OCI-LY7 (cell line): ENCODE data around the gene SINHCAF. TPM values are rescaled to one million over a fixed set of nuclear protein-coding genes. Genes with fewer than 3 reads are reported as not detected.
A peak's percentile ranks its signal among the peaks of the same experiment; 100 is the strongest.

Experiments used
- BruUV-seq: library from RNA; stranded (reverse); fragments of 400-500 nt; replicated peaks from 2 replicates; lab custom pipeline; 2021; lab: Mats Ljungman, UMichigan
- CTCF ChIA-PET: fragments of 300-600 bp; sonication (Branson Sonifier 250); formaldehyde crosslinking; loops from one replicate; lab custom pipeline; 2022; ENCODE audit warnings: antibody characterized with exemption; ENCODE audit not compliant: unreplicated experiment; lab: Charles Lee
- POLR2A ChIA-PET: fragments of 300-600 bp; sonication (Branson Sonifier 250); formaldehyde crosslinking; loops from one replicate; lab custom pipeline; 2022; ENCODE audit warnings: antibody characterized with exemption; lab: Charles Lee
- DNase-seq: peaks from one replicate; pipeline ENCODE4 v3.0.0-alpha.2; 2015; ENCODE audit warnings: low spot score
- H2AFZ ChIP-seq: fragments of 200-600 bp; sonication (generic), shearing (Covaris generic); 2 replicates; pipeline ENCODE4 v1.6.1; 2014; ENCODE audit warnings: mild to moderate bottlenecking, antibody characterized with exemption, low read length, moderate library complexity
- H3K27ac ChIP-seq: fragments of 200-600 bp; sonication (generic); 2 replicates; pipeline ENCODE4 v1.5.1; 2014; ENCODE audit warnings: mixed run types, low read depth, mild to moderate bottlenecking, moderate library complexity, low read length, inconsistent platforms; ENCODE audit not compliant: poor library complexity, severe bottlenecking
- H3K36me3 ChIP-seq: fragments of 200-600 bp; sonication (generic); 2 replicates; pipeline ENCODE4 v1.6.1; 2014; ENCODE audit warnings: mild to moderate bottlenecking, antibody characterized with exemption, low read length, moderate library complexity, mixed read lengths; ENCODE audit not compliant: insufficient read depth
- H3K4me1 ChIP-seq: fragments of 200-600 bp; sonication (generic); 2 replicates; pipeline ENCODE4 v1.5.1; 2014; ENCODE audit warnings: mild to moderate bottlenecking, low read length; ENCODE audit not compliant: insufficient read depth, poor library complexity, severe bottlenecking
- H3K4me2 ChIP-seq: fragments of 200-600 bp; sonication (generic); 2 replicates; pipeline ENCODE4 v1.6.1; 2014; ENCODE audit warnings: mild to moderate bottlenecking, low read length
- H3K4me3 ChIP-seq: fragments of 200-600 bp; sonication (generic); 2 replicates; pipeline ENCODE4 v1.5.1; 2014; ENCODE audit warnings: mild to moderate bottlenecking, low read depth, low read length; ENCODE audit not compliant: poor library complexity, severe bottlenecking
- H3K79me2 ChIP-seq: fragments of 200-600 bp; sonication (generic); 2 replicates; pipeline ENCODE4 v1.6.1; 2016; ENCODE audit warnings: low read depth, mild to moderate bottlenecking, low read length, moderate library complexity, mixed read lengths; ENCODE audit not compliant: insufficient read depth
- H3K9me2 ChIP-seq: fragments of 200-600 bp; sonication (generic); 2 replicates; pipeline ENCODE4 v1.6.1; 2016; ENCODE audit warnings: mild to moderate bottlenecking, low read length, mixed read lengths; ENCODE audit not compliant: insufficient read depth
- H3K9me3 ChIP-seq: fragments of 200-600 bp; sonication (generic); 2 replicates; pipeline ENCODE4 v1.6.1; 2014; ENCODE audit warnings: mild to moderate bottlenecking, mixed run types, low read length, mixed read lengths
- H4K20me1 ChIP-seq: fragments of 200-600 bp; sonication (generic); 2 replicates; pipeline ENCODE4 v1.6.1; 2014; ENCODE audit warnings: mild to moderate bottlenecking, antibody characterized with exemption, low read length, moderate library complexity, mixed read lengths; ENCODE audit not compliant: insufficient read depth
- CTCF ChIP-seq: fragments of 200-600 bp; sonication (generic); conservative IDR thresholded peaks from 2 replicates; pipeline ENCODE4 v1.5.1; 2014; ENCODE audit warnings: mild to moderate bottlenecking, antibody characterized with exemption, low read length, moderate library complexity, mixed read lengths
- EZH2phosphoT487 ChIP-seq: fragments of 200-600 bp; sonication (generic); IDR thresholded peaks from 2 replicates; pipeline ENCODE4 v1.6.1; 2018; ENCODE audit warnings: low read depth, borderline replicate concordance, mild to moderate bottlenecking, mixed run types, antibody characterized with exemption, low read length, moderate library complexity, mixed read lengths
- intact Hi-C: fragments of 100-400 bp; cut with micrococcal nuclease; formaldehyde crosslinking; loops from one replicate; pipeline ENCODE4 v1.10.0; 2022; ENCODE audit not compliant: unreplicated experiment
- total RNA-seq, 2 experiments: library from RNA; depleted of rRNA in 1 of 2; stranded (reverse); fragments of >200 nt in 1 of 2; shearing (Covaris generic) in 1 of 2; gene quantifications; 2 replicates each; pipeline ENCODE4 v1.2.3, GENCODE V29; 2014 to 2022

SINHCAF gene
- total RNA-seq, 2 experiments from 2014 or later: 51.0 to 86.2 TPM

GRCh38 chr12:31316891-31317290 lies 9.1 kb downstream of the SINHCAF start:
- Histone ChIP-seq H3K9me2 (no peaks in the 10 kb centered on the region), H3K4me3 (peak overlapping the region; percentile 70), H3K4me1 (peaks cover 52% of the 10 kb centered on the region), H3K36me3 (peaks cover 37% of the 10 kb centered on the region), H3K4me2 (peak overlapping the region; percentile 87), H4K20me1 (peaks cover 51% of the 10 kb centered on the region), H2AFZ (no peak overlapping the region), H3K27ac (no peak overlapping the region), H3K79me2 (peaks cover 100% of the 10 kb centered on the region), H3K9me3 (peaks cover 9% of the 10 kb centered on the region)
- ChIA-PET CTCF (no interaction called here), POLR2A (interaction anchor here (0.7 to 2.0 kb wide), 7 partner anchors 9 to 250 kb away, joined by 3 to 9 read pairs (median 3); partner anchors contain the start of gene SINHCAF)
- TF ChIP-seq CTCF (no peak), EZH2phosphoT487 (no peak)
- intact Hi-C loops: no loop called here
- BruUV-seq: no TSS peak
- DNase-seq: no peak

GRCh38 chr12:31315784-31316465 lies 10.0 kb downstream of the SINHCAF start:
- H3K27ac ChIP-seq: no peak overlapping the region
- H3K9me2 ChIP-seq: no peaks in the 10 kb centered on the region
- intact Hi-C loops: no loop called here
- no peak overlapping the region for H2AFZ ChIP-seq
- peaks cover 43% of the 10 kb centered on the region for H4K20me1 ChIP-seq
- no peak overlapping the region; the same call in 1 of the 2 replicates for H3K4me2 ChIP-seq
- H3K4me1 ChIP-seq: peaks cover 43% of the 10 kb centered on the region
- no peak for DNase-seq
- peaks cover 19% of the 10 kb centered on the region for H3K9me3 ChIP-seq
- ChIA-PET CTCF (no interaction called here), POLR2A (interaction anchor here (0.7 to 2.0 kb wide), 5 partner anchors 9 to 1272 kb away, joined by 3 to 9 read pairs (median 3); partner anchors contain the start of gene SINHCAF)
- no peak overlapping the region for H3K4me3 ChIP-seq
- TF ChIP-seq CTCF (no peak), EZH2phosphoT487 (no peak)
- BruUV-seq: no TSS peak
- peaks cover 47% of the 10 kb centered on the region for H3K36me3 ChIP-seq
- H3K79me2 ChIP-seq: peaks cover 100% of the 10 kb centered on the region
